ENCODE data around the gene DLGAP1.

DLGAP1 gene

GRCh38 chr18:3914833-3915610, 540.1 kb downstream of the DLGAP1 start:
- peaks cover 0 to 3% of the 10 kb centered on the region in 2 donors for H3K27me3 ChIP-seq (ENCODE audit: control insufficient read depth in 1 of 2, insufficient read depth in 2 of 2, low read length in 2 of 2)
- no peaks in the 10 kb centered on the region for H3K36me3 ChIP-seq (ENCODE audit: control insufficient read depth in 1 of 2, insufficient read depth in 2 of 2, low read length in 2 of 2)
- H3K9ac ChIP-seq (ENCODE audit: low read depth in 1 of 2, low read length in 2 of 2), result no peak overlapping the region
- no peak overlapping the region for H3K27ac ChIP-seq (ENCODE audit: low read depth, low read length)
- H3K4me1 ChIP-seq (ENCODE audit: control insufficient read depth in 1 of 2, insufficient read depth in 2 of 2, low read length in 2 of 2), result no peaks in the 10 kb centered on the region
- H3K9me3 ChIP-seq (ENCODE audit: control insufficient read depth in 1 of 2, low read length in 2 of 2), result no peaks in the 10 kb centered on the region
- no peak overlapping the region for H3K4me3 ChIP-seq (ENCODE audit: low read depth in 1 of 2, low read length in 2 of 2)

DNA sequence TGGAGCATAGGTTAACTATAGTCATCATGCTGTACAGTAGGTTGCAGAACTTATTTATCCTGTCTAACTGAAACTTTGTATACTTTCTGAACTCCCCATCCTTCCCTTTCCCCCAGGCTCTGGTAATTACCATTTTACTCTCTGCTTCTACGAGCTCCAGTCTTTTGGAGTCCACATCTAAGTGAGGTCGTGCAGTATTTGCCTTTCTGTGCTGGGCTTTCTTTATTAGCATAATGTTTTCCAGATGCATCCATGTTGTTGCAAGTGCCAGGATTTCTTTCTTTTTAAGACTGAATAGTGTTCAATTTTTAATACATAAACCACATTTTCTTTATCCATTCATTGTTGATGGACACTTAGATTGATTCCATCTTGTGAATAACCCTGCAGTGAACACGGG, 541.0 kb downstream of the DLGAP1 start:
- Histone ChIP-seq H3K4me3 (ENCODE audit: low read depth in 1 of 2, low read length in 2 of 2) (no peak overlapping the region), H3K36me3 (ENCODE audit: control insufficient read depth in 1 of 2, insufficient read depth in 2 of 2, low read length in 2 of 2) (no peaks in the 10 kb centered on the region), H3K9ac (ENCODE audit: low read depth in 1 of 2, low read length in 2 of 2) (no peak overlapping the region), H3K27ac (ENCODE audit: low read depth, low read length) (no peak overlapping the region), H3K27me3 (ENCODE audit: control insufficient read depth in 1 of 2, insufficient read depth in 2 of 2, low read length in 2 of 2) (peaks cover 0 to 3% of the 10 kb centered on the region in 2 donors), H3K9me3 (ENCODE audit: control insufficient read depth in 1 of 2, low read length in 2 of 2) (no peaks in the 10 kb centered on the region), H3K4me1 (ENCODE audit: control insufficient read depth in 1 of 2, insufficient read depth in 2 of 2, low read length in 2 of 2) (no peaks in the 10 kb centered on the region)

DNA sequence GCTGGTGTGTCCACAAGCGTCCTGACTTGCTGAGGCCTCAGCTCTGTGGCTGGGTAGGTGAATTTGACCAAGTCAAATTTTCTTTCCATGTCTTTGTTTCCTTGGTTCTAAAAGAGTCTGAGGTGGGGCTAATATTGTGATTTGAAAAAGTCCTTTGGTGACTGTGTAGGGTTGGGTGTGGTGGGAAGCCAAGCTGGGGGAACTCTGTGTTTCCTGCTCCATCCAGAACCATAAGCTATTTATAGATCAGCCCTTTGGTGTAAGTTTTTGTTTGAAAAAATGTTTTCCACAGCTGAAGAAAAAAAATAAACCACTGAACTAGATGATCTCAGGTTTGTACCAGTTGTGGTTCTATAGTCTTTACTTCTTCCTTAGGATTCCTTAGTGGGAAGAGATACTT, 542.4 kb downstream of the DLGAP1 start:
- H3K9ac ChIP-seq (ENCODE audit: low read depth in 1 of 2, low read length in 2 of 2), result no peak overlapping the region
- no peaks in the 10 kb centered on the region for H3K27me3 ChIP-seq (ENCODE audit: control insufficient read depth in 1 of 2, insufficient read depth in 2 of 2, low read length in 2 of 2)
- H3K4me3 ChIP-seq (ENCODE audit: low read depth in 1 of 2, low read length in 2 of 2), result no peak overlapping the region
- H3K36me3 ChIP-seq (ENCODE audit: control insufficient read depth in 1 of 2, insufficient read depth in 2 of 2, low read length in 2 of 2), result no peaks in the 10 kb centered on the region
- H3K4me1 ChIP-seq (ENCODE audit: control insufficient read depth in 1 of 2, insufficient read depth in 2 of 2, low read length in 2 of 2), result no peaks in the 10 kb centered on the region
- no peak overlapping the region for H3K27ac ChIP-seq (ENCODE audit: low read depth, low read length)
- H3K9me3 ChIP-seq (ENCODE audit: control insufficient read depth in 1 of 2, low read length in 2 of 2), result no peaks in the 10 kb centered on the region

GRCh38 chr18:3911413-3911812, 543.7 kb downstream of the DLGAP1 start:
- H3K9me3 ChIP-seq (ENCODE audit: control insufficient read depth in 1 of 2, low read length in 2 of 2), result no peaks in the 10 kb centered on the region
- no peak overlapping the region for H3K27ac ChIP-seq (ENCODE audit: low read depth, low read length)

DNA sequence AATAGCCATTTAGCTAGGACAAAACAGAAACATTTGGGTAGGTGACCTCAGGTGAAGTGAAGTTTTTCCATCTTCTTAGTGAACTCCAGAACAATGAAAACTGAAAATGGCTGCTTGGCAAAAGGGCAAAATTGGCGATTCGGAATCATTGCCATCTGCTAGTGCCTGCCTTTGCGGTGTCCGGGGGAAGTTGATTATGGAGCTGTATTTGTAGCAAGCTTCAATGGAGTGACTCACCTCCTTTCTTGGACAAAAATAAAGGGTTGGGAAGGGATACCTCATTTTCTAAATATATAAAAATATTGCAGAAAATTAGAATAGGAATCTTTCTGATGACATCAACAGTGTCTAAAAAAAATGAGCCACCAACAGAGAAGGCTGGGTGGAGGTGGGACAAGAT, 544.6 kb downstream of the DLGAP1 start:
- H3K27me3 ChIP-seq (ENCODE audit: control insufficient read depth in 1 of 2, insufficient read depth in 2 of 2, low read length in 2 of 2), result no peaks in the 10 kb centered on the region
- H3K27ac ChIP-seq (ENCODE audit: low read depth, low read length), result no peak overlapping the region
- H3K36me3 ChIP-seq (ENCODE audit: control insufficient read depth in 1 of 2, insufficient read depth in 2 of 2, low read length in 2 of 2), result no peaks in the 10 kb centered on the region
- peaks cover 0 to 3% of the 10 kb centered on the region in 2 donors for H3K4me1 ChIP-seq (ENCODE audit: control insufficient read depth in 1 of 2, insufficient read depth in 2 of 2, low read length in 2 of 2)
- H3K4me3 ChIP-seq (ENCODE audit: low read depth in 1 of 2, low read length in 2 of 2), result no peak overlapping the region
- no peak overlapping the region for H3K9ac ChIP-seq (ENCODE audit: low read depth in 1 of 2, low read length in 2 of 2)
- no peaks in the 10 kb centered on the region for H3K9me3 ChIP-seq (ENCODE audit: control insufficient read depth in 1 of 2, low read length in 2 of 2)

More at GRCh38 chr18:3911413-3911812, 543.7 kb downstream of the DLGAP1 start:
- H3K4me1 ChIP-seq (ENCODE audit: control insufficient read depth in 1 of 2, insufficient read depth in 2 of 2, low read length in 2 of 2), result no peaks in the 10 kb centered on the region
- no peaks in the 10 kb centered on the region for H3K27me3 ChIP-seq (ENCODE audit: control insufficient read depth in 1 of 2, insufficient read depth in 2 of 2, low read length in 2 of 2)
- H3K36me3 ChIP-seq (ENCODE audit: control insufficient read depth in 1 of 2, insufficient read depth in 2 of 2, low read length in 2 of 2), result no peaks in the 10 kb centered on the region
- no peak overlapping the region for H3K9ac ChIP-seq (ENCODE audit: low read depth in 1 of 2, low read length in 2 of 2)
- H3K4me3 ChIP-seq (ENCODE audit: low read depth in 1 of 2, low read length in 2 of 2), result no peak overlapping the region

- Histone ChIP-seq H3K9ac (ENCODE audit: low read depth in 1 of 2, low read length in 2 of 2) (no peak overlapping the region), H3K4me1 (ENCODE audit: control insufficient read depth in 1 of 2, insufficient read depth in 2 of 2, low read length in 2 of 2) (peaks cover 0 to 3% of the 10 kb centered on the region in 2 donors), H3K27ac (ENCODE audit: low read depth, low read length) (no peak overlapping the region), H3K9me3 (ENCODE audit: control insufficient read depth in 1 of 2, low read length in 2 of 2) (no peaks in the 10 kb centered on the region), H3K27me3 (ENCODE audit: control insufficient read depth in 1 of 2, insufficient read depth in 2 of 2, low read length in 2 of 2) (no peaks in the 10 kb centered on the region), H3K36me3 (ENCODE audit: control insufficient read depth in 1 of 2, insufficient read depth in 2 of 2, low read length in 2 of 2) (no peaks in the 10 kb centered on the region), H3K4me3 (ENCODE audit: low read depth in 1 of 2, low read length in 2 of 2) (no peak overlapping the region)
These were observed 547.2 kb downstream of the DLGAP1 start for GRCh38 chr18:3907955-3908354.

GRCh38 chr18:3906116-3906750, 548.9 kb downstream of the DLGAP1 start:
- Histone ChIP-seq H3K9ac (ENCODE audit: low read depth in 1 of 2, low read length in 2 of 2) (no peak overlapping the region), H3K9me3 (ENCODE audit: control insufficient read depth in 1 of 2, low read length in 2 of 2) (no peaks in the 10 kb centered on the region), H3K4me3 (ENCODE audit: low read depth in 1 of 2, low read length in 2 of 2) (no peak overlapping the region), H3K4me1 (ENCODE audit: control insufficient read depth in 1 of 2, insufficient read depth in 2 of 2, low read length in 2 of 2) (peaks cover 0 to 3% of the 10 kb centered on the region in 2 donors), H3K27ac (ENCODE audit: low read depth, low read length) (no peak overlapping the region), H3K36me3 (ENCODE audit: control insufficient read depth in 1 of 2, insufficient read depth in 2 of 2, low read length in 2 of 2) (no peaks in the 10 kb centered on the region), H3K27me3 (ENCODE audit: control insufficient read depth in 1 of 2, insufficient read depth in 2 of 2, low read length in 2 of 2) (no peaks in the 10 kb centered on the region)

- H3K27me3 ChIP-seq (ENCODE audit: control insufficient read depth in 1 of 2, insufficient read depth in 2 of 2, low read length in 2 of 2), result no peaks in the 10 kb centered on the region
- H3K9me3 ChIP-seq (ENCODE audit: control insufficient read depth in 1 of 2, low read length in 2 of 2), result no peaks in the 10 kb centered on the region
- H3K36me3 ChIP-seq (ENCODE audit: control insufficient read depth in 1 of 2, insufficient read depth in 2 of 2, low read length in 2 of 2), result no peaks in the 10 kb centered on the region
- no peak overlapping the region for H3K27ac ChIP-seq (ENCODE audit: low read depth, low read length)
- no peak overlapping the region for H3K4me3 ChIP-seq (ENCODE audit: low read depth in 1 of 2, low read length in 2 of 2)
- peaks cover 0 to 3% of the 10 kb centered on the region in 2 donors for H3K4me1 ChIP-seq (ENCODE audit: control insufficient read depth in 1 of 2, insufficient read depth in 2 of 2, low read length in 2 of 2)
- H3K9ac ChIP-seq (ENCODE audit: low read depth in 1 of 2, low read length in 2 of 2), result no peak overlapping the region
These were observed 551.8 kb downstream of the DLGAP1 start for GRCh38 chr18:3903337-3903736.

GRCh38 chr18:3902676-3903075, 552.4 kb downstream of the DLGAP1 start:
- no peak overlapping the region for H3K27ac ChIP-seq (ENCODE audit: low read depth, low read length)
- H3K27me3 ChIP-seq (ENCODE audit: control insufficient read depth in 1 of 2, insufficient read depth in 2 of 2, low read length in 2 of 2), result no peaks in the 10 kb centered on the region
- H3K4me1 ChIP-seq (ENCODE audit: control insufficient read depth in 1 of 2, insufficient read depth in 2 of 2, low read length in 2 of 2), result peaks cover 0 to 3% of the 10 kb centered on the region in 2 donors
- no peaks in the 10 kb centered on the region for H3K36me3 ChIP-seq (ENCODE audit: control insufficient read depth in 1 of 2, insufficient read depth in 2 of 2, low read length in 2 of 2)
- no peak overlapping the region for H3K9ac ChIP-seq (ENCODE audit: low read depth in 1 of 2, low read length in 2 of 2)
- no peak overlapping the region for H3K4me3 ChIP-seq (ENCODE audit: low read depth in 1 of 2, low read length in 2 of 2)
- H3K9me3 ChIP-seq (ENCODE audit: control insufficient read depth in 1 of 2, low read length in 2 of 2), result no peaks in the 10 kb centered on the region

- no peaks in the 10 kb centered on the region for H3K27me3 ChIP-seq (ENCODE audit: control insufficient read depth in 1 of 2, insufficient read depth in 2 of 2, low read length in 2 of 2)
- no peak overlapping the region for H3K27ac ChIP-seq (ENCODE audit: low read depth, low read length)
These were observed 553.3 kb downstream of the DLGAP1 start for GRCh38 chr18:3901811-3902210.

More at GRCh38 chr18:3901811-3902210, 553.3 kb downstream of the DLGAP1 start:
- Histone ChIP-seq H3K4me1 (ENCODE audit: control insufficient read depth in 1 of 2, insufficient read depth in 2 of 2, low read length in 2 of 2) (peaks cover 0 to 3% of the 10 kb centered on the region in 2 donors), H3K4me3 (ENCODE audit: low read depth in 1 of 2, low read length in 2 of 2) (no peak overlapping the region), H3K36me3 (ENCODE audit: control insufficient read depth in 1 of 2, insufficient read depth in 2 of 2, low read length in 2 of 2) (no peaks in the 10 kb centered on the region), H3K9ac (ENCODE audit: low read depth in 1 of 2, low read length in 2 of 2) (no peak overlapping the region), H3K9me3 (ENCODE audit: control insufficient read depth in 1 of 2, low read length in 2 of 2) (no peaks in the 10 kb centered on the region)

Measured in duodenal mucosa (tissue), 2 donors.